ENCODE measurements around the gene ZNF362. TPM values are rescaled to one million over a fixed set of nuclear protein-coding genes. Genes with fewer than 3 reads are reported as not detected.
A peak's percentile ranks its signal among the peaks of the same experiment; 100 is the strongest.

ZNF362 gene
- total and polyA plus RNA-seq, 2 of the 13 experiments (the other 11 are each of a cell fraction or from before 2014, with no cell fraction given), result 8.3 to 14.2 TPM

GRCh38 chr1:33342041-33342723 lies 85.9 kb downstream of the ZNF362 start (continued):
- TF ChIP-seq SOX6 (IDR thresholded peaks at IDR 0.05) (no peak), SOX6 (CRISPR knock-in tag; IDR thresholded peaks at IDR 0.05) (peak; percentile 97), ZNF530 (CRISPR knock-in tag; IDR thresholded peaks at IDR 0.05; ENCODE audit: low read depth) (no peak), JDP2 (CRISPR knock-in tag; IDR thresholded peaks at IDR 0.05; ENCODE audit: borderline replicate concordance) (no peak), FOXA3 (CRISPR knock-in tag; IDR thresholded peaks at IDR 0.05) (peak; percentile 100), SP1 (IDR thresholded peaks at IDR 0.05) (no peak), SP1 (CRISPR knock-in tag; IDR thresholded peaks at IDR 0.05) (peak; percentile 37; the same call in 1 of the 2 replicates), ZNF3 (CRISPR knock-in tag; IDR thresholded peaks at IDR 0.05) (no peak), ATF7 (IDR thresholded peaks at IDR 0.05) (no peak), ATF7 (CRISPR knock-in tag; IDR thresholded peaks at IDR 0.05) (peak; percentile 64; the same call in 1 of the 2 replicates), GABPB1 (CRISPR knock-in tag; IDR thresholded peaks at IDR 0.05) (peak; percentile 48; the same call in 1 of the 2 replicates), SIN3A (IDR thresholded peaks at IDR 0.05; ENCODE audit: borderline replicate concordance, low read depth, low read length) (peak; percentile 90; the same call in 1 of the 2 replicates), DZIP1 (CRISPR knock-in tag; IDR thresholded peaks at IDR 0.05) (no peak), CBX5 (CRISPR knock-in tag; IDR thresholded peaks at IDR 0.05; ENCODE audit: borderline replicate concordance) (peak; percentile 72; the same call in 1 of the 2 replicates), STAT6 (CRISPR knock-in tag; IDR thresholded peaks at IDR 0.05; ENCODE audit: borderline replicate concordance) (no peak), ATF5 (CRISPR knock-in tag; IDR thresholded peaks at IDR 0.05; ENCODE audit: low read depth) (no peak), ZNF614 (CRISPR knock-in tag; IDR thresholded peaks at IDR 0.05; ENCODE audit: borderline replicate concordance) (peak; percentile 79; the same call in 1 of the 2 replicates), ZNF552 (CRISPR knock-in tag; IDR thresholded peaks at IDR 0.05; ENCODE audit: borderline replicate concordance) (no peak; the same call in 1 of the 2 replicates), MTF2 (CRISPR knock-in tag; IDR thresholded peaks at IDR 0.05; ENCODE audit: borderline replicate concordance) (no peak), ZNF7 (CRISPR knock-in tag; IDR thresholded peaks at IDR 0.05) (0 out of 2 replicates have a peak, but pooled peaks have one; percentile 3), CSRNP1 (CRISPR knock-in tag; IDR thresholded peaks at IDR 0.05) (no peak), SP5 (CRISPR knock-in tag; IDR thresholded peaks at IDR 0.05; ENCODE audit: borderline replicate concordance, low read depth) (peak; percentile 84)

Data from HepG2 (cell line).